GM23338 (cell line): ENCODE measurements around the gene ARPC4.

Source experiments
- CREB1 ChIP-seq: fragments of 250-450 bp; sonication (Bioruptor Pico); IDR thresholded peaks from 2 replicates; pipeline ENCODE4 v1.5.0; 2020; ENCODE audit warnings: low read depth, mild to moderate bottlenecking, moderate library complexity
- CTCF ChIP-seq, 2 experiments: fragments of 200-600 bp in 1 of 2; sonication (generic) in 1 of 2; conservative IDR thresholded peaks; 2 replicates each; pipeline versions ENCODE4 v1.5.1 to v1.6.1; 2016 to 2017; ENCODE audit warnings: antibody characterized with exemption in 2 of 2, low read depth in 2 of 2, mild to moderate bottlenecking in 2 of 2, moderate library complexity in 1 of 2
- ETS1 ChIP-seq: IDR thresholded peaks from 2 replicates; pipeline ENCODE4 v1.6.1; 2016; ENCODE audit warnings: antibody characterized with exemption
- EZH2 ChIP-seq: fragments of 200-600 bp; sonication (generic); IDR thresholded peaks from one replicate; pipeline ENCODE4 v1.8.0; 2017; ENCODE audit warnings: antibody characterized with exemption, mild to moderate bottlenecking, low read depth; ENCODE audit not compliant: unreplicated experiment
- EZH2phosphoT487 ChIP-seq: fragments of 200-600 bp; sonication (generic); IDR thresholded peaks from one replicate; pipeline ENCODE4 v1.8.1; 2018; ENCODE audit warnings: antibody characterized with exemption; ENCODE audit not compliant: unreplicated experiment
- JUNB ChIP-seq: IDR thresholded peaks from one replicate; pipeline ENCODE4 v1.6.1; 2016; ENCODE audit warnings: antibody characterized with exemption; ENCODE audit not compliant: unreplicated experiment
- POLR2AphosphoS5 ChIP-seq: IDR thresholded peaks from 2 replicates; pipeline ENCODE4 v1.6.1; 2016; ENCODE audit warnings: antibody characterized with exemption, low read depth
- REST ChIP-seq: IDR thresholded peaks from one replicate; pipeline ENCODE4 v1.6.1; 2018; ENCODE audit warnings: antibody characterized with exemption; ENCODE audit not compliant: unreplicated experiment
- STAT1 ChIP-seq: IDR thresholded peaks from one replicate; pipeline ENCODE4 v1.6.1; 2016; ENCODE audit warnings: antibody characterized with exemption; ENCODE audit not compliant: unreplicated experiment
- ZNF331 ChIP-seq: fragments of 250-450 bp; sonication (Bioruptor Pico); IDR thresholded peaks from 2 replicates; pipeline ENCODE4 v1.5.0; 2020; ENCODE audit warnings: low read depth, mild to moderate bottlenecking, moderate library complexity

- TF ChIP-seq CTCF (conservative IDR thresholded peaks at IDR 0.05; ENCODE audit: low read depth in 2 of 2) (no peak), EZH2phosphoT487 (no peak), ETS1 (no peak), POLR2AphosphoS5 (no peak), JUNB (no peak), EZH2 (no peak), REST (no peak), CREB1 (no peak), STAT1 (no peak), ZNF331 (CRISPR knock-in tag) (no peak)
These were observed 35.5 kb upstream of the ARPC4 start for GRCh38 chr3:9757427-9757826.
